OCI-LY3 (cell line): Measurements from ENCODE around the gene PCNX1.

Experiments used
- EZH2phosphoT487 ChIP-seq: fragments of 200-600 bp; shearing (Covaris generic); IDR thresholded peaks from 2 replicates; pipeline ENCODE4 v1.6.1; 2018; ENCODE audit warnings: antibody characterized with exemption, mixed run types, low read depth
- TF ChIP-seq, protein P1 (sequence below): fragments of 200-600, 300-600 bp; sonication (generic); IDR thresholded peaks from 2 replicates; pipeline ENCODE4 v1.5.1; 2014; ENCODE audit warnings: antibody characterized with exemption, low read length, low read depth

DNA sequence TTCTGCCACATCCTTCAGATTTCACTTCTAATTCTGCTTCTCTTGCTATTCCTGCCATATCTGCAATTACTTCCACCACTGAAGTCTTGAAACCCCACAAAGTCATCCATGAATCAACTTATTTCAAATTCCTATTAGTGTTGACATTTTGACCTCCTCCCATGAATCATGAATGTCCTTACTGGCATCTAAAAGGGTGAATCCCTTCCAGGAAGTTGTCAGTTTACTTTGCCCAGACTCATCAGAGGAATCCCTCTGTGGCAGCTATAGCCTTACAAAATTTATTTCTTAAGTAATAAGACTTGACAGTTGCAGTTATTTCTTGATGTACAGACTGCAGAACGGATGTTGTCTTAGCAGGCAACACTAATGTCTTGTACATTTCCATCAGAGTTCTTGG is 162.9 kb downstream of the PCNX1 start:
- TF ChIP-seq, protein P1, sequence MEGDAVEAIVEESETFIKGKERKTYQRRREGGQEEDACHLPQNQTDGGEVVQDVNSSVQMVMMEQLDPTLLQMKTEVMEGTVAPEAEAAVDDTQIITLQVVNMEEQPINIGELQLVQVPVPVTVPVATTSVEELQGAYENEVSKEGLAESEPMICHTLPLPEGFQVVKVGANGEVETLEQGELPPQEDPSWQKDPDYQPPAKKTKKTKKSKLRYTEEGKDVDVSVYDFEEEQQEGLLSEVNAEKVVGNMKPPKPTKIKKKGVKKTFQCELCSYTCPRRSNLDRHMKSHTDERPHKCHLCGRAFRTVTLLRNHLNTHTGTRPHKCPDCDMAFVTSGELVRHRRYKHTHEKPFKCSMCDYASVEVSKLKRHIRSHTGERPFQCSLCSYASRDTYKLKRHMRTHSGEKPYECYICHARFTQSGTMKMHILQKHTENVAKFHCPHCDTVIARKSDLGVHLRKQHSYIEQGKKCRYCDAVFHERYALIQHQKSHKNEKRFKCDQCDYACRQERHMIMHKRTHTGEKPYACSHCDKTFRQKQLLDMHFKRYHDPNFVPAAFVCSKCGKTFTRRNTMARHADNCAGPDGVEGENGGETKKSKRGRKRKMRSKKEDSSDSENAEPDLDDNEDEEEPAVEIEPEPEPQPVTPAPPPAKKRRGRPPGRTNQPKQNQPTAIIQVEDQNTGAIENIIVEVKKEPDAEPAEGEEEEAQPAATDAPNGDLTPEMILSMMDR = no peak
- TF ChIP-seq EZH2phosphoT487 = no peak
